SK-N-MC (cell line): Measurements from ENCODE around the gene C7orf33.
"Not testable (repeated sequence)": the region's sequence is repeated elsewhere in the genome, so short reads cannot be mapped to it uniquely, and the experiment has no call there.

Source experiments
- DNase-seq: peaks from one replicate; pipeline ENCODE4 v3.0.0-alpha.2; 2011; ENCODE audit warnings: low read depth, low spot score
- H3K27ac ChIP-seq: fragments of 200-600 bp; sonication (generic); 2 replicates; pipeline ENCODE4 v1.5.1; 2016; ENCODE audit warnings: mixed run types
- H3K36me3 ChIP-seq: fragments of 200-600 bp; sonication (generic); 2 replicates; pipeline ENCODE4 v1.6.1; 2017; ENCODE audit warnings: antibody characterized with exemption, low read length, mixed read lengths; ENCODE audit not compliant: insufficient read depth
- H3K4me3 ChIP-seq: fragments of 200-600 bp; sonication (generic); 2 replicates; pipeline ENCODE4 v1.5.1; 2016
- H3K9ac ChIP-seq: fragments of 200-600 bp; sonication (generic); 2 replicates; pipeline ENCODE4 v1.8.0; 2017; ENCODE audit warnings: mixed run types, mixed read lengths; ENCODE audit not compliant: insufficient read length
- H3K9me3 ChIP-seq: fragments of 200-600 bp; sonication (generic); 2 replicates; pipeline ENCODE4 v1.6.1; 2017; ENCODE audit warnings: low read depth, mild to moderate bottlenecking, antibody characterized with exemption, low read length, moderate library complexity, mixed read lengths
- EZH2 ChIP-seq: fragments of 200-600 bp; sonication (generic); IDR thresholded peaks from one replicate; pipeline ENCODE4 v1.6.1; 2017; ENCODE audit warnings: antibody characterized with exemption
- FOXP2 ChIP-seq: optimal IDR thresholded peaks from 2 replicates; pipeline ENCODE3; 2011; ENCODE audit warnings: mild to moderate bottlenecking, moderate library complexity; ENCODE audit not compliant: insufficient read depth; ENCODE audit errors: extremely low read length, control extremely low read depth
- POLR2AphosphoS5 ChIP-seq: IDR thresholded peaks from 2 replicates; pipeline ENCODE4 v1.6.1; 2012; ENCODE audit warnings: mild to moderate bottlenecking, low read depth, low read length, borderline replicate concordance

C7orf33 gene

DNA sequence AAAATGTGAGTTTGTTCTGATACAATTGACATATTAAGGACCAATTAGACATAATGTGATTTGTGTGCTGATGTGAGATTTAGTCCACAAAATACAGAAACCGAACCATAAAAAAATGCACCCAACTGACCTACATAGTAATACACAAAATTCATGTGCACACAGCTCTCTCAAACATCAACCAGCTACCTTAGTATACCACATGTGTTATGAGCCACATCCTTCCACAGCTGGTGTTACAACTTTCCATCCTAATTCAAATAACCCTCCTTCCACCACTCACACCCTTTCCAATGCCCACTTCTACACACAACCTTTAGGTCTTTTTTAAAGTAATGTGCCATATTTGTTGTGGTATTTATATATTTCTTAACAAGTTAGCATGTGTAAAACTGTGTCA is 31.7 kb upstream of the C7orf33 start:
- Histone ChIP-seq H3K4me3 (no peak overlapping the region), H3K27ac (no peak overlapping the region), H3K36me3 (no peaks in the 10 kb centered on the region), H3K9me3 (no peaks in the 10 kb centered on the region), H3K9ac (no peak overlapping the region)
- TF ChIP-seq EZH2 (no peak), POLR2AphosphoS5 (no peak), FOXP2 (no peak)
- DNase-seq, result no peak

GRCh38 chr7:148561099-148561498 is 29.5 kb upstream of the C7orf33 start:
- H3K27ac ChIP-seq, result no peak overlapping the region
- TF ChIP-seq POLR2AphosphoS5, result no peak
- TF ChIP-seq EZH2, result no peak
- no peak for TF ChIP-seq FOXP2
- H3K9me3 ChIP-seq, result no peaks in the 10 kb centered on the region
- no peaks in the 10 kb centered on the region for H3K36me3 ChIP-seq
- H3K4me3 ChIP-seq, result no peak overlapping the region
- DNase-seq, result no peak
- H3K9ac ChIP-seq, result no peak overlapping the region

- DNase-seq, result no peak
- TF ChIP-seq EZH2 (no peak), POLR2AphosphoS5 (no peak), FOXP2 (no peak)
- Histone ChIP-seq H3K4me3 (no peak overlapping the region), H3K27ac (no peak overlapping the region), H3K9ac (no peak overlapping the region), H3K9me3 (no peaks in the 10 kb centered on the region), H3K36me3 (no peaks in the 10 kb centered on the region)
Observed at GRCh38 chr7:148563583-148564274, 26.8 kb upstream of the C7orf33 start.

- not testable (repeated sequence) for H3K9ac ChIP-seq, DNase-seq, H3K36me3 ChIP-seq, H3K27ac ChIP-seq, H3K4me3 ChIP-seq, H3K9me3 ChIP-seq
Observed at GRCh38 chr7:148564275-148564951, 26.2 kb upstream of the C7orf33 start.

DNA sequence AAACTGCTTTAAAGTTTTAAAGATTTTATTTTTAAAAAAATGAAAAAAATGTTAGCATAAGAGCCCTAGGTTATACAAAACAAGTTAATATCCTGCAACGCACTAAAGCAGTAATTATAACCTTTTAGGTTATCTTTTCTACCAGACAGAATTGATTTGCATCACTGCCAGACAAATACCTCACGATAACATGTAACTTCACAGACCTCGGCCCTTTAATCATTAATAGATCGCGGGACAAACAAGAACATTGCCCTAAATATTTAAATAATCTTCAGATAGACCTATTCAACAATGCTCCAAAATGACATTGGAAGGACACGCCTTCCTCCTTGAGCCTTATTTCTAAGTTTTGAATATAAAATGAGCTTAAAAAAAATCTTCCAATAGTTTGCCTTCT is 23.8 kb upstream of the C7orf33 start:
- DNase-seq, result no peak
- no peak overlapping the region for H3K27ac ChIP-seq
- no peaks in the 10 kb centered on the region for H3K9me3 ChIP-seq
- no peak for TF ChIP-seq POLR2AphosphoS5
- TF ChIP-seq FOXP2, result no peak
- TF ChIP-seq EZH2, result no peak
- no peak overlapping the region for H3K9ac ChIP-seq
- no peaks in the 10 kb centered on the region for H3K36me3 ChIP-seq
- H3K4me3 ChIP-seq, result no peak overlapping the region

DNA sequence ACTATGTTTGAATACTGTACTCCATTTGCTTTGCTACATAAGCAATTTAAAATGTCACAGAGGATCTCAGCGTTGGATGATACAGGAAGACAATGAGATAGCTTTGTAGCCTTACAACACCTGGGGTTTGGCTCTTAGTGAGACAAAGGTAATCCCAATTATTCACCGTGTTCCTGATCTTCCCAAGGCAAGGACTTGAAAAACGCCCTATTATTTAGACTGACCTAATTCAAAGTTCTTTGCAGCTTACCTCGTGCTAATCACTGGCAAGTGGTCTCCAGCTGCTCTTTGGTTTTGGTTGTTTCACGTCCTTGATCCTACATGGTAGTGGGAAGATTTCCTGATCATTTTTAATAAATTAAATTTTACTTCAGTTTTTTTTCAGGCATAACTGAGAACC is 23.0 kb upstream of the C7orf33 start:
- H3K36me3 ChIP-seq, result no peaks in the 10 kb centered on the region
- no peaks in the 10 kb centered on the region for H3K9me3 ChIP-seq
- DNase-seq, result no peak
- no peak overlapping the region for H3K27ac ChIP-seq
- no peak overlapping the region for H3K4me3 ChIP-seq
- TF ChIP-seq POLR2AphosphoS5 (no peak), EZH2 (no peak), FOXP2 (no peak)
- H3K9ac ChIP-seq, result no peak overlapping the region

- H3K9ac ChIP-seq, result no peak overlapping the region
- H3K9me3 ChIP-seq, result no peaks in the 10 kb centered on the region
- TF ChIP-seq FOXP2 (no peak), EZH2 (no peak), POLR2AphosphoS5 (no peak)
- H3K27ac ChIP-seq, result no peak overlapping the region
- no peaks in the 10 kb centered on the region for H3K36me3 ChIP-seq
- no peak for DNase-seq
- no peak overlapping the region for H3K4me3 ChIP-seq
Observed at GRCh38 chr7:148570510-148570909, 20.1 kb upstream of the C7orf33 start.

- not testable (repeated sequence) for H3K4me3 ChIP-seq, H3K9me3 ChIP-seq, H3K27ac ChIP-seq, H3K9ac ChIP-seq, DNase-seq, H3K36me3 ChIP-seq
Observed at GRCh38 chr7:148570973-148571372, 19.6 kb upstream of the C7orf33 start.

- no peak overlapping the region for H3K9ac ChIP-seq
- DNase-seq, result no peak
- H3K9me3 ChIP-seq, result no peaks in the 10 kb centered on the region
- H3K4me3 ChIP-seq, result no peak overlapping the region
- no peaks in the 10 kb centered on the region for H3K36me3 ChIP-seq
- no peak overlapping the region for H3K27ac ChIP-seq
- TF ChIP-seq POLR2AphosphoS5 (no peak), FOXP2 (no peak), EZH2 (no peak)
Observed at GRCh38 chr7:148571381-148571780, 19.2 kb upstream of the C7orf33 start.
